Gastrocnemius medialis (tissue), 4 donors: ENCODE data around the gene GUSB. TPM values are rescaled to one million over a fixed set of nuclear protein-coding genes. Genes with fewer than 3 reads are reported as not detected.

Experiments
- ATAC-seq, 2 donors: fragments of 150-250 bp; one replicate each; pipeline ENCODE4 v1.9.1; 2016
- DNase-seq, 2 donors: peaks; one replicate each; pipeline ENCODE4 v3.0.0-alpha.2; 2019
- H3K27ac ChIP-seq, 4 donors: fragments of 200-600 bp; sonication (generic); 1 replicate in 1 of 4; 2 replicates in 3 of 4; pipeline ENCODE4 v1.5.1; 2016 to 2018; ENCODE audit warnings: mild to moderate bottlenecking in 2 of 4, moderate library complexity in 1 of 4
- H3K27me3 ChIP-seq, 3 donors: fragments of 200-600 bp; sonication (generic) in 2 of 3; 1 replicate in 1 of 3; 2 replicates in 2 of 3; pipeline versions ENCODE4 v1.5.1 to v1.6.0; 2016 to 2019; ENCODE audit warnings: mild to moderate bottlenecking in 1 of 3, moderate library complexity in 1 of 3
- H3K36me3 ChIP-seq, 2 donors: fragments of 200-600 bp; sonication (generic) in 1 of 2; one replicate each; pipeline ENCODE4 v1.5.1; 2017 to 2018
- H3K4me1 ChIP-seq, 2 donors: fragments of 200-600 bp; sonication (generic) in 1 of 2; one replicate each; pipeline ENCODE4 v1.5.1; 2016 to 2017; ENCODE audit warnings: mild to moderate bottlenecking in 2 of 2
- H3K4me3 ChIP-seq, 4 donors: fragments of 200-600 bp; sonication (generic) in 3 of 4; 1 replicate in 1 of 4; 2 replicates in 3 of 4; pipeline ENCODE4 v1.5.1; 2016 to 2019; ENCODE audit warnings: mild to moderate bottlenecking in 2 of 4
- H3K9me3 ChIP-seq, 3 donors: fragments of 200-600 bp; sonication (generic) in 2 of 3; 1 replicate in 1 of 3; 2 replicates in 2 of 3; pipeline ENCODE4 v1.5.1; 2016 to 2019
- POLR2A ChIP-seq, 2 donors: fragments of 450-650 bp; IDR thresholded peaks; one replicate each; pipeline ENCODE4 v1.6.1; 2017; ENCODE audit warnings: antibody characterized with exemption in 2 of 2, mild to moderate bottlenecking in 2 of 2, moderate library complexity in 2 of 2
- in situ Hi-C, 4 donors: fragments of 200-750 bp; cut with MboI; loops; one replicate each; pipeline versions ENCODE4 v1.15.0 to v1.8.0; 2017; ENCODE audit warnings: low sequenced_read_pairs in 4 of 4
- intact Hi-C: fragments of 100-400 bp; cut with DNase I; formaldehyde crosslinking; loops from one replicate; pipeline ENCODE4 v1.15.1; 2023; ENCODE audit warnings: low total_unique reads
- total RNA-seq, 4 donors: library from RNA; depleted of rRNA; stranded (reverse); fragments of >200 nt; gene quantifications; one replicate each; pipeline versions ENCODE4 v1.1.0 to v1.2.3, GENCODE V29; 2016
- TF ChIP-seq, protein P1 (sequence below), 5 experiments: fragments of 450-650 bp in 3 of 5; fragments of 200-600 bp in 2 of 5; sonication (generic) in 2 of 5; IDR thresholded peaks in 4 of 5; conservative IDR thresholded peaks in 1 of 5; 1 replicate in 4 of 5; 2 replicates in 1 of 5; pipeline ENCODE4 v1.5.1; 2016 to 2019; ENCODE audit warnings: antibody characterized with exemption in 5 of 5, mild to moderate bottlenecking in 3 of 5, moderate library complexity in 3 of 5

GUSB gene
- total RNA-seq, 4 donors from 2014 or later: 2.4 to 7.1 (median 5.8) TPM

DNA sequence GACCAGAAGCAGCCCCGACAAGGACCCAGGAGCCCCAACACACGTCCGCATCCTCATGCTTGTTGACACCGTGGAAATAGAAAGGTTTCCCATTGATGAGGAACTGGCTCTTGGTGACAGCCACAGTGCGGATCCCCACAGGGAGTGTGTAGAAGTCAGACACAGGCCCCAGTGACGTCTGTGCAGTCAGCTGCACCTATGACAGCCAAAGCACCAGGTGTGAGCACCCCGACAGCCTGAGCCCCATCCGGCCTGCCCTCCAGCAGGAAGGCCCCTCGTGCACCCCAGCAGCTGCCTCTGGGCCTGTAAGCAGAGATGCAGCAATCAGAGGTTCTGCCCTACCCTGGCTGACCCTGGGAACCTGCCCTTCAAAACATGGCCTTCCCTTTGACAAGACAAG lies 7.1 kb downstream of the GUSB start:
- H3K9me3 ChIP-seq: no peaks in the 10 kb centered on the region
- TF ChIP-seq POLR2A (IDR thresholded peaks at IDR 0.05): no peak
- TF ChIP-seq, protein P1, sequence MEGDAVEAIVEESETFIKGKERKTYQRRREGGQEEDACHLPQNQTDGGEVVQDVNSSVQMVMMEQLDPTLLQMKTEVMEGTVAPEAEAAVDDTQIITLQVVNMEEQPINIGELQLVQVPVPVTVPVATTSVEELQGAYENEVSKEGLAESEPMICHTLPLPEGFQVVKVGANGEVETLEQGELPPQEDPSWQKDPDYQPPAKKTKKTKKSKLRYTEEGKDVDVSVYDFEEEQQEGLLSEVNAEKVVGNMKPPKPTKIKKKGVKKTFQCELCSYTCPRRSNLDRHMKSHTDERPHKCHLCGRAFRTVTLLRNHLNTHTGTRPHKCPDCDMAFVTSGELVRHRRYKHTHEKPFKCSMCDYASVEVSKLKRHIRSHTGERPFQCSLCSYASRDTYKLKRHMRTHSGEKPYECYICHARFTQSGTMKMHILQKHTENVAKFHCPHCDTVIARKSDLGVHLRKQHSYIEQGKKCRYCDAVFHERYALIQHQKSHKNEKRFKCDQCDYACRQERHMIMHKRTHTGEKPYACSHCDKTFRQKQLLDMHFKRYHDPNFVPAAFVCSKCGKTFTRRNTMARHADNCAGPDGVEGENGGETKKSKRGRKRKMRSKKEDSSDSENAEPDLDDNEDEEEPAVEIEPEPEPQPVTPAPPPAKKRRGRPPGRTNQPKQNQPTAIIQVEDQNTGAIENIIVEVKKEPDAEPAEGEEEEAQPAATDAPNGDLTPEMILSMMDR (IDR thresholded peaks at IDR 0.05 in 4 of 5, conservative IDR thresholded peaks at IDR 0.05 in 1 of 5): no peak
- ATAC-seq: no peak
- DNase-seq: no peak
- intact Hi-C loops (no loop called here), in situ Hi-C loops (loop anchor here in 3 of 4 donors (25.0 kb wide), 1 partner anchor 238 kb away; no protein-coding TSS in a partner anchor)
- peaks cover 0 to 63% of the 10 kb centered on the region in 2 donors for H3K36me3 ChIP-seq
- H3K27ac ChIP-seq: no peak overlapping the region
- H3K4me1 ChIP-seq: no peaks in the 10 kb centered on the region
- H3K27me3 ChIP-seq: no peaks in the 10 kb centered on the region
- no peak overlapping the region for H3K4me3 ChIP-seq

DNA sequence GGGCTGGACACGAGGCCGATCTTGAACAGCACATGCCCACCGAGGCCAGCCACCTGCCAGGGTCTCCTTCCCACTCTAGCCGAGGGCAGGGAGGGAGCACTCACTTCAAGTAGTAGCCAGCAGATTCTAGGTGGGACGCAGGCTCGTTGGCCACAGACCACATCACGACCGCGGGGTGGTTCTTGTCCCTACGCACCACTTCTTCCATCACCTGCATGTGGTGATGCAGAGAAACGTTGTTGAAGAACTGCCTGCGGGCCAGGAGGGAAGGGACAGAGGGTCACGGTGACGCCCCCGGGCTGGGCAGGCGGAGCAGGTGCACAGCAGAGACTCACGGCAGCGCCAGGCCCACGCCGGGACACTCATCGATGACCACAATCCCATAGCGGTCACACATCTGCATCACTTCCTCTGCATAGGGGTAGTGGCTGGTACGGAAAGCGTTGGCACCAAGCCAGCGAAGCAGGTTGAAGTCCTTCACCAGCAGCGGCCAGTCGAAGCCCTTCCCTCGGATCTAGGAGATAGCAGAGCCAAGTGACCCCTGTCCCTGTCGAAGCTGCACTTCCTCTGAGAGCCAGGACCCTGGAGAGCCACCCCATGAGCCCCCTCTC lies 7.7 kb downstream of the GUSB start:
- no peak for DNase-seq
- no peaks in the 10 kb centered on the region for H3K4me1 ChIP-seq
- peaks cover 0 to 65% of the 10 kb centered on the region in 2 donors for H3K36me3 ChIP-seq
- TF ChIP-seq, protein P1 (IDR thresholded peaks at IDR 0.05 in 4 of 5, conservative IDR thresholded peaks at IDR 0.05 in 1 of 5): no peak
- TF ChIP-seq POLR2A (IDR thresholded peaks at IDR 0.05): no peak
- intact Hi-C loops: no loop called here
- no peak for ATAC-seq
- H3K27ac ChIP-seq: no peak overlapping the region
- H3K27me3 ChIP-seq: no peaks in the 10 kb centered on the region
- no peaks in the 10 kb centered on the region for H3K9me3 ChIP-seq
- H3K4me3 ChIP-seq: no peak overlapping the region
- in situ Hi-C loops: no loop called here

DNA sequence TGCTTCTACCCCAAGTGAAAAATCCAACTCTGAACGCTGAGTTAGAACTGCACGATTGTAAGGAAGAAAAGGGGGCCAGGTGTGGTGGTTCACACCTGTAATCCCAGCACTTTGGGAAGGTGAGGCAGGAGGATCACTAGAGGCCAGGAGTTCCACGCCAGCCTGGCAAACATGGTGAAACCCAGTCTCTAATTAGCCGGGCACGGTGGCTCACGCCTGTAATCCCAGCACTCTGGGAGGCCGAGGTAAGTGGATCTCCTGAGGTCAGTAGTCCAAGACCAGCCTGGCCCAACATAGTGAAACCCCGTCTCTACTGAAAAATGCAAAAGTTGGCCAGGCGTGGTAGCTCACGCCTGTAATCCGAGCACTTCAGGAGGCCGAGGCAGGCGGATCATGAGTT lies 9.0 kb downstream of the GUSB start:
- Histone ChIP-seq H3K27ac (no peak overlapping the region), H3K4me3 (no peak overlapping the region), H3K36me3 (peaks cover 0 to 69% of the 10 kb centered on the region in 2 donors), H3K4me1 (no peaks in the 10 kb centered on the region), H3K9me3 (no peaks in the 10 kb centered on the region), H3K27me3 (no peaks in the 10 kb centered on the region)
- in situ Hi-C loops (no loop called here), intact Hi-C loops (no loop called here)
- DNase-seq: no peak
- TF ChIP-seq, protein P1 (IDR thresholded peaks at IDR 0.05 in 4 of 5, conservative IDR thresholded peaks at IDR 0.05 in 1 of 5): no peak
- TF ChIP-seq POLR2A (IDR thresholded peaks at IDR 0.05): no peak
- ATAC-seq: no peak

DNA sequence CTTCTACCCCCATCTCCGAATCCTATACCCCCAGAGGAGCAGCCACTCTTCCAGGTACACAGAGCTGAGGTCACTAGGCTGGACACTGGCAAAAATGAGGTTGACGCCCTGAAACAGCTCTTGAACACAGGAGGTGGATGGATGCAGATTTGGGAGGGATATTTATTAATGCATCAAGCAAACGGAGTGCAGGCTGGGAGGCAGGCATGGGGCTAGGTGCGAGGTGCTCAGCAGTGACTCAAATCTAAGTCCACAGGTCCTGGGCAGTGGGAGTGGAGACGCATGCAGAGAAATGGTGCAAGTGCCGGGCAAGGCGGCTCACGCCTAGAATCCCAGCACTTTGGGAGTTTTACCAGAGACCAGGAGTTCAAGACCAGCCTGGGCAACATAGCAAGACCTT lies 11.0 kb downstream of the GUSB start:
- Histone ChIP-seq H3K9me3 (no peaks in the 10 kb centered on the region), H3K27me3 (no peaks in the 10 kb centered on the region), H3K4me1 (no peaks in the 10 kb centered on the region), H3K4me3 (no peak overlapping the region), H3K27ac (no peak overlapping the region), H3K36me3 (peaks cover 0 to 88% of the 10 kb centered on the region in 2 donors)
- TF ChIP-seq POLR2A (IDR thresholded peaks at IDR 0.05): no peak
- TF ChIP-seq, protein P1 (IDR thresholded peaks at IDR 0.05 in 4 of 5, conservative IDR thresholded peaks at IDR 0.05 in 1 of 5): no peak
- DNase-seq: no peak
- intact Hi-C loops: no loop called here
- in situ Hi-C loops: no loop called here
- ATAC-seq: no peak
